PFSK-1 (cell line): ENCODE data around the gene RAP2C.

Experiments used
- FOXP2 ChIP-seq: optimal IDR thresholded peaks from 2 replicates; pipeline ENCODE3; 2011; ENCODE audit warnings: borderline replicate concordance, control low read depth, inconsistent platforms; ENCODE audit not compliant: insufficient read depth; ENCODE audit errors: extremely low read length, extremely low read depth
- POLR2AphosphoS5 ChIP-seq: IDR thresholded peaks from 2 replicates; pipeline ENCODE4 v1.6.1; 2012; ENCODE audit warnings: low read depth, mild to moderate bottlenecking, control low read depth, low read length, moderate library complexity
- SIN3A ChIP-seq: IDR thresholded peaks from 2 replicates; pipeline ENCODE4 v1.6.1; 2012; ENCODE audit warnings: mild to moderate bottlenecking, low read length, moderate library complexity, borderline replicate concordance; ENCODE audit not compliant: insufficient read depth
- TAF1 ChIP-seq: IDR thresholded peaks from 2 replicates; pipeline ENCODE4 v1.6.1; 2012; ENCODE audit warnings: low read length, control low read depth, borderline replicate concordance; ENCODE audit not compliant: insufficient read depth
- TF ChIP-seq, protein P1 (sequence below), 2 experiments: IDR thresholded peaks; 2 replicates each; pipeline versions ENCODE4 v1.6.1 to v1.8.0; 2011 to 2012; ENCODE audit warnings: low read depth in 2 of 2, low read length in 2 of 2, control low read depth in 1 of 2, inconsistent platforms in 1 of 2, mild to moderate bottlenecking in 1 of 2, moderate library complexity in 1 of 2; ENCODE audit not compliant: insufficient read depth in 1 of 2

The RAP2C gene

DNA sequence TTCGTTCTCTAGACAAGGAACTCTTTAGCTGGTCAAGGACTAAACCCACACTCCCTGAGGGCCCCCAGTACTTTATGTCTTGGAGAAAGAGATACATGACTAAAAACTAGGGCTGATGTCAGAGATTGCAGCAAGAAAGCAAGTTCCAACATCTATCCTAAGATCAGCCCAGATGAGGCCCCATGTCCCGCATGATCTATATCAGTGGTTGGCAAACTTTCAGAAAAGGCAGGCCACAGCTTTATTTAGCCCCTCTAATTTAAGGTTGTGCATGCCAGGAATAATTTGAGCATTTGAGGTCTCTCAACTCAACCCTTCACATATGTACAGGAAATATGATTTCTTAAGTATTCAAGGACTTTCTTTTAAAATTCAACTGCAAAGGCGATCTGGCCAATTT lies 47.4 kb downstream of the RAP2C start:
- TF ChIP-seq, protein P1, sequence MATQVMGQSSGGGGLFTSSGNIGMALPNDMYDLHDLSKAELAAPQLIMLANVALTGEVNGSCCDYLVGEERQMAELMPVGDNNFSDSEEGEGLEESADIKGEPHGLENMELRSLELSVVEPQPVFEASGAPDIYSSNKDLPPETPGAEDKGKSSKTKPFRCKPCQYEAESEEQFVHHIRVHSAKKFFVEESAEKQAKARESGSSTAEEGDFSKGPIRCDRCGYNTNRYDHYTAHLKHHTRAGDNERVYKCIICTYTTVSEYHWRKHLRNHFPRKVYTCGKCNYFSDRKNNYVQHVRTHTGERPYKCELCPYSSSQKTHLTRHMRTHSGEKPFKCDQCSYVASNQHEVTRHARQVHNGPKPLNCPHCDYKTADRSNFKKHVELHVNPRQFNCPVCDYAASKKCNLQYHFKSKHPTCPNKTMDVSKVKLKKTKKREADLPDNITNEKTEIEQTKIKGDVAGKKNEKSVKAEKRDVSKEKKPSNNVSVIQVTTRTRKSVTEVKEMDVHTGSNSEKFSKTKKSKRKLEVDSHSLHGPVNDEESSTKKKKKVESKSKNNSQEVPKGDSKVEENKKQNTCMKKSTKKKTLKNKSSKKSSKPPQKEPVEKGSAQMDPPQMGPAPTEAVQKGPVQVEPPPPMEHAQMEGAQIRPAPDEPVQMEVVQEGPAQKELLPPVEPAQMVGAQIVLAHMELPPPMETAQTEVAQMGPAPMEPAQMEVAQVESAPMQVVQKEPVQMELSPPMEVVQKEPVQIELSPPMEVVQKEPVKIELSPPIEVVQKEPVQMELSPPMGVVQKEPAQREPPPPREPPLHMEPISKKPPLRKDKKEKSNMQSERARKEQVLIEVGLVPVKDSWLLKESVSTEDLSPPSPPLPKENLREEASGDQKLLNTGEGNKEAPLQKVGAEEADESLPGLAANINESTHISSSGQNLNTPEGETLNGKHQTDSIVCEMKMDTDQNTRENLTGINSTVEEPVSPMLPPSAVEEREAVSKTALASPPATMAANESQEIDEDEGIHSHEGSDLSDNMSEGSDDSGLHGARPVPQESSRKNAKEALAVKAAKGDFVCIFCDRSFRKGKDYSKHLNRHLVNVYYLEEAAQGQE (IDR thresholded peaks at IDR 0.05; ENCODE audit: insufficient read depth in 1 of 2, low read depth in 2 of 2, low read length in 2 of 2): no peak
- TF ChIP-seq FOXP2: no peak
- TF ChIP-seq POLR2AphosphoS5: no peak
- TF ChIP-seq TAF1: no peak
- TF ChIP-seq SIN3A: no peak

DNA sequence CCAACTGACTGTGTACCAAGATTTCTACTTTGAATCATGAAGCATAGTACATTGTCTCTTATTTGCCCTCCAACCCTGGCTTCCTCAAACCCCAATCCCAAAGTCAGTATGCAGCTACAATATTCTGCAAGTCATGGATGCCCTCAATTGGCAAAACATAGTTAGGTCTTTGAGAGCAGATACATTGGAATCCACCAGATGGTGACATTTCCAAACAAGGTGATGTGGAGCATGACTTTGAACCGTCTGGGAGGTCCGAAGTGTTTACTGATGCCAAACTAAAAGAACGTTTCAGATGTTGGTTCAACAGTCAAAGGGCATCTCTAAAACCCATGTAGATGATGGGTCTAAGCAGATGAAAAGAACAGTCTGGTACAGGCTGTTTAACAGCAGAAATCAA lies 47.8 kb downstream of the RAP2C start:
- TF ChIP-seq FOXP2 (no peak), SIN3A (no peak), POLR2AphosphoS5 (no peak), TAF1 (no peak)
- TF ChIP-seq, protein P1 (IDR thresholded peaks at IDR 0.05; ENCODE audit: insufficient read depth in 1 of 2, low read depth in 2 of 2, low read length in 2 of 2): no peak

DNA sequence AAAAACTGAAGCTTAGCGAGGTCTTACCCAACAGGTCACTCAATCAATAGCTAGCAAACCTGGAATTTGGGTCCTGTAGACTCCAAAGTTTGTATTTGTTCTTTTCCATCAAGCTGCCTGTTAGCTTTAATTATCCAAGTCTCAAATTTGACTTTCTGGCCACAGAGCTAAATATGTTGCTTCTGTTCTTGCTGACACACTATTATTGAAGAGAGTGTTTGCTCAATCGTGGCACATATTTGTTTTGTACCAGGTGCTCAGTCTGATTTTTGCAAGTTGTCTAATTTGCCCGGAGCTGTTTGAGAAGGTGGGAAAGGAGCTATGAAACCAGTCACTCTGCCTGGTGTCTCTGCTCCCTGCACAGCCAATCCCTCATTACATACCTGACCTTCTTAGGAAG lies 49.7 kb downstream of the RAP2C start:
- TF ChIP-seq FOXP2 (no peak), POLR2AphosphoS5 (no peak), TAF1 (no peak), SIN3A (no peak)
- TF ChIP-seq, protein P1 (IDR thresholded peaks at IDR 0.05; ENCODE audit: insufficient read depth in 1 of 2, low read depth in 2 of 2, low read length in 2 of 2): no peak

DNA sequence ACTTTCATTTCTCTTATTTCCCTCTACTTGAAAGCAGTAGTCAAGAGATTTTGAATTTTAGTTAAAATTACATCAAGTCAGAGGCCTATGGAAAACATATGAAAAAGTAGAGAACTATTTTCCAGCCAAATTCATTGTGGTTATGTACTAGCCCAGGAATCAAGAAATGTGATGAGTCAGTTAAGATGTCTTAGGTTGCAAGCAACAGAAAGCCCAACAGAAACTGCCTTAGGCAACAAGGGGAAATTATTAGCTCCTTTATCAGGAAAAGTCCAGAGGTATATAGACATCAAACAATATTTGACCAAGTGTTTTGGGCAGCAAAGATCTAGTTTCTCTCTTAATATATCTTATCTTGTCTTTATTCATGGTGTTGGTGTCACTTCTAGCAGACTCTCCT lies 53.6 kb downstream of the RAP2C start:
- TF ChIP-seq, protein P1 (IDR thresholded peaks at IDR 0.05; ENCODE audit: insufficient read depth in 1 of 2, low read depth in 2 of 2, low read length in 2 of 2): no peak
- no peak for TF ChIP-seq TAF1
- no peak for TF ChIP-seq SIN3A
- TF ChIP-seq POLR2AphosphoS5: no peak
- TF ChIP-seq FOXP2: no peak

DNA sequence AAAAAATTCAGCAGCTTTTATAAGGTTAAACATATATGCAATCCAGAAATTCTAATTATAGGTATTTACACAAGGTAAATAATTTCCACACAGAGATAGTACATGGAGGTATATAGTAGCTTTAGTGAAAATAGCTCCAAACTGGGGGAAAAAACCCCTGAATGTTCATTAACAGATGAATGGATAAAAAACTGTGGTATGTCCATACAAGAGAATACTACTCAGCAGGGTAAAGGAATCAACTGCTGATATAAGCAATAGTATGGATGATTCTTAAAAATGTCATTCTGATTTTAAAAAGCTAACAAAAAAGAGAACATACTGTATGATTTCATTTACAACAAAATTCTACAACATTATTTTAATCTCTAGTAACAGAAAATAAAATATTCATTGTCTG lies 54.2 kb downstream of the RAP2C start:
- no peak for TF ChIP-seq TAF1
- no peak for TF ChIP-seq FOXP2
- TF ChIP-seq, protein P1 (IDR thresholded peaks at IDR 0.05; ENCODE audit: insufficient read depth in 1 of 2, low read depth in 2 of 2, low read length in 2 of 2): no peak
- TF ChIP-seq POLR2AphosphoS5: no peak
- no peak for TF ChIP-seq SIN3A
